ENCODE data around the gene TSPAN18. TPM values are rescaled to one million over a fixed set of nuclear protein-coding genes. Genes with fewer than 3 reads are reported as not detected.

The TSPAN18 gene
- polyA plus RNA-seq, 1 experiment: 0.98 TPM

GRCh38 chr11:44709281-44709562 lies 17.5 kb upstream of the TSPAN18 start:
- Histone ChIP-seq H3K9me3 (ENCODE audit: control insufficient read depth, insufficient read depth, low read length) (no peaks in the 10 kb centered on the region), H3K4me3 (ENCODE audit: low read depth, low read length) (no peak overlapping the region), H3K27ac (ENCODE audit: low read depth, low read length) (no peak overlapping the region), H3K27me3 (ENCODE audit: control insufficient read depth, insufficient read depth, low read length) (peaks cover 33% of the 10 kb centered on the region)
- ChIA-PET CTCF (interaction anchor here (0.8 kb wide), 1 partner anchor 185 kb away, joined by 3 read pairs; no protein-coding TSS in a partner anchor), POLR2A (interaction anchor here (0.5 kb wide), 1 partner anchor 103 kb away, joined by 5 read pairs; no protein-coding TSS in a partner anchor)
- no peak for DNase-seq (ENCODE audit: low read depth, low spot score)
- TF ChIP-seq CTCF (IDR thresholded peaks at IDR 0.05; ENCODE audit: low read depth, low read length): no peak

GRCh38 chr11:44709966-44710365 lies 16.8 kb upstream of the TSPAN18 start:
- Histone ChIP-seq H3K9me3 (ENCODE audit: control insufficient read depth, insufficient read depth, low read length) (no peaks in the 10 kb centered on the region), H3K27me3 (ENCODE audit: control insufficient read depth, insufficient read depth, low read length) (peaks cover 33% of the 10 kb centered on the region), H3K27ac (ENCODE audit: low read depth, low read length) (no peak overlapping the region), H3K4me3 (ENCODE audit: low read depth, low read length) (no peak overlapping the region)
- DNase-seq (ENCODE audit: low read depth, low spot score): no peak
- ChIA-PET POLR2A (interaction anchor here (1.2 kb wide), 1 partner anchor 141 kb away, joined by 3 read pairs; no protein-coding TSS in a partner anchor), CTCF (interaction anchor here (0.6 kb wide), 2 partner anchors 11 to 145 kb away, joined by 3 to 7 read pairs; no protein-coding TSS in a partner anchor)
- TF ChIP-seq CTCF (IDR thresholded peaks at IDR 0.05; ENCODE audit: low read depth, low read length): no peak

GRCh38 chr11:44711113-44711786 lies 15.5 kb upstream of the TSPAN18 start:
- DNase-seq (ENCODE audit: low read depth, low spot score): no peak
- Histone ChIP-seq H3K27me3 (ENCODE audit: control insufficient read depth, insufficient read depth, low read length) (peaks cover 33% of the 10 kb centered on the region), H3K9me3 (ENCODE audit: control insufficient read depth, insufficient read depth, low read length) (no peaks in the 10 kb centered on the region), H3K27ac (ENCODE audit: low read depth, low read length) (no peak overlapping the region), H3K4me3 (ENCODE audit: low read depth, low read length) (no peak overlapping the region)
- TF ChIP-seq CTCF (IDR thresholded peaks at IDR 0.05; ENCODE audit: low read depth, low read length): no peak
- POLR2A ChIA-PET: interaction anchor here (1.2 kb wide), 1 partner anchor 142 kb away, joined by 3 read pairs; no protein-coding TSS in a partner anchor
- CTCF ChIA-PET: interaction anchor here (1.4 kb wide), 2 partner anchors 90 to 200 kb away, joined by 5 read pairs; no protein-coding TSS in a partner anchor

- ChIA-PET CTCF (interaction anchor here (1.0 to 1.9 kb wide), 4 partner anchors 91 to 224 kb away, joined by 3 to 7 read pairs (median 5); no protein-coding TSS in a partner anchor), POLR2A (no interaction called here)
- DNase-seq (ENCODE audit: low read depth, low spot score): no peak
- Histone ChIP-seq H3K27ac (ENCODE audit: low read depth, low read length) (no peak overlapping the region), H3K9me3 (ENCODE audit: control insufficient read depth, insufficient read depth, low read length) (no peaks in the 10 kb centered on the region), H3K27me3 (ENCODE audit: control insufficient read depth, insufficient read depth, low read length) (peaks cover 33% of the 10 kb centered on the region), H3K4me3 (ENCODE audit: low read depth, low read length) (no peak overlapping the region)
- TF ChIP-seq CTCF (IDR thresholded peaks at IDR 0.05; ENCODE audit: low read depth, low read length): no peak
Observed at GRCh38 chr11:44711787-44712608, 14.8 kb upstream of the TSPAN18 start.
